AG04450 (cell line): Measurements from ENCODE around the gene TIMMDC1. TPM values are rescaled to one million over a fixed set of nuclear protein-coding genes. Genes with fewer than 3 reads are reported as not detected.
"Not testable (repeated sequence)": the region's sequence is repeated elsewhere in the genome, so short reads cannot be mapped to it uniquely, and the experiment has no call there.

ENCODE experiments used
- CTCF ChIA-PET: fragments of 300-600, 350-600 bp; formaldehyde crosslinking; extraction: SDS; loops from one replicate; lab custom pipeline; 2022; ENCODE audit warnings: antibody characterized with exemption, inconsistent platforms; lab: Charles Lee
- POLR2A ChIA-PET: fragments of 350-600 bp; formaldehyde crosslinking; extraction: SDS; loops from one replicate; lab custom pipeline; 2021; ENCODE audit warnings: antibody characterized with exemption, inconsistent platforms; lab: Yijun Ruan, JAX
- DNase-seq: peaks from one replicate; pipeline ENCODE4 v3.0.0-alpha.2; 2011; ENCODE audit warnings: low read depth, low spot score
- H3K27ac ChIP-seq: one replicate; pipeline ENCODE4 v1.5.1; 2012; ENCODE audit warnings: low read depth, low read length, control low read depth
- H3K27me3 ChIP-seq: one replicate; pipeline ENCODE4 v1.6.0; 2012; ENCODE audit warnings: low read length; ENCODE audit not compliant: control insufficient read depth, insufficient read depth
- H3K4me3 ChIP-seq: 2 replicates; pipeline ENCODE4 v1.5.1; 2011; ENCODE audit warnings: mild to moderate bottlenecking, low read depth, low read length, control low read depth
- H3K9me3 ChIP-seq: 2 replicates; pipeline ENCODE4 v1.5.1; 2012; ENCODE audit warnings: low read length; ENCODE audit not compliant: control insufficient read depth, insufficient read depth
- CTCF ChIP-seq: IDR thresholded peaks from 2 replicates; pipeline ENCODE4 v1.5.1; 2011; ENCODE audit warnings: low read depth, low read length, control low read depth, inconsistent platforms
- polyA plus RNA-seq: library from polyadenylated mRNA; depleted of rRNA; stranded (reverse); fragments of >200 nt; gene quantifications from 2 replicates; pipeline ENCODE4 v1.2.3, GENCODE V29; 2011

The TIMMDC1 gene
- polyA plus RNA-seq, 1 experiment, result 97.4 TPM

GRCh38 chr3:119550192-119550910, 52.0 kb downstream of the TIMMDC1 start:
- Histone ChIP-seq H3K27ac (no peak overlapping the region), H3K27me3 (no peaks in the 10 kb centered on the region), H3K4me3 (no peak overlapping the region), H3K9me3 (no peaks in the 10 kb centered on the region)
- ChIA-PET POLR2A (no interaction called here), CTCF (interaction anchor here (0.6 kb wide), 1 partner anchor 666 kb away, joined by 4 read pairs; no protein-coding TSS in a partner anchor)
- no peak for TF ChIP-seq CTCF
- DNase-seq, result no peak

GRCh38 chr3:119551598-119551997, 53.3 kb downstream of the TIMMDC1 start:
- Histone ChIP-seq H3K27me3 (peaks cover 4% of the 10 kb centered on the region), H3K27ac (no peak overlapping the region), H3K9me3 (no peaks in the 10 kb centered on the region), H3K4me3 (no peak overlapping the region)
- DNase-seq, result no peak
- ChIA-PET POLR2A (no interaction called here), CTCF (no interaction called here)
- no peak for TF ChIP-seq CTCF

- POLR2A ChIA-PET, result not testable (repeated sequence)
These were observed 54.6 kb downstream of the TIMMDC1 start for GRCh38 chr3:119552928-119553327.

GRCh38 chr3:119553823-119554415, 55.6 kb downstream of the TIMMDC1 start:
- CTCF ChIA-PET, result no interaction called here
- TF ChIP-seq CTCF, result no peak
- H3K27ac ChIP-seq, result no peak overlapping the region

More at GRCh38 chr3:119552928-119553327, 54.6 kb downstream of the TIMMDC1 start:
- CTCF ChIA-PET, H3K9me3 ChIP-seq, H3K27ac ChIP-seq, H3K4me3 ChIP-seq, DNase-seq: not testable (repeated sequence)
- peaks cover 10% of the 10 kb centered on the region for H3K27me3 ChIP-seq

GRCh38 chr3:119555309-119555735, 57.0 kb downstream of the TIMMDC1 start:
- no peaks in the 10 kb centered on the region for H3K9me3 ChIP-seq
- POLR2A ChIA-PET, result no interaction called here
- H3K4me3 ChIP-seq, result no peak overlapping the region
- CTCF ChIA-PET, result no interaction called here
- no peak for DNase-seq
- no peak overlapping the region for H3K27ac ChIP-seq
- peaks cover 11% of the 10 kb centered on the region for H3K27me3 ChIP-seq
- no peak for TF ChIP-seq CTCF

More at GRCh38 chr3:119553823-119554415, 55.6 kb downstream of the TIMMDC1 start:
- H3K9me3 ChIP-seq, result no peaks in the 10 kb centered on the region
- DNase-seq, result no peak
- peaks cover 11% of the 10 kb centered on the region for H3K27me3 ChIP-seq
- POLR2A ChIA-PET, result no interaction called here
- no peak overlapping the region for H3K4me3 ChIP-seq
